ENCODE measurements around the gene FGF14.

Gene FGF14

DNA sequence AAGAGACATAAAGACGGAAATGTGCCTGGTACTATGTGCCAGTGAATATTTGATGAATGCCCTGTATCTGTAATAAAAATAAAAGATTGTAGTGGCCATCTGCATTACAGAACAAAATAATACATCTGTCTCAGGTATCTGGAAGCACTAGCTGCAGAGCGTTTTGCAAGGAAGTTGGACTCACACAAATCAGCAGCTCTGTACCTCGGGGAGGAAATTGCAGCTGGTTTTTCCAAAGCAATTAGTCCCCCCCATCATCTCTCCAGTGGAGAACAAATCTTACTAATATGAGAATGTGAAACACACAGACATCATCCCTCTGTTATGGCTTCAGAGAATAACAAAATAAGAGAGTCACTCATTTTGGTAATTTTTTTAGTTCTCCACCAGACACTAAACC is 704.1 kb downstream of the FGF14 start:
- DNase-seq, result no peak
- TF ChIP-seq, protein P1, sequence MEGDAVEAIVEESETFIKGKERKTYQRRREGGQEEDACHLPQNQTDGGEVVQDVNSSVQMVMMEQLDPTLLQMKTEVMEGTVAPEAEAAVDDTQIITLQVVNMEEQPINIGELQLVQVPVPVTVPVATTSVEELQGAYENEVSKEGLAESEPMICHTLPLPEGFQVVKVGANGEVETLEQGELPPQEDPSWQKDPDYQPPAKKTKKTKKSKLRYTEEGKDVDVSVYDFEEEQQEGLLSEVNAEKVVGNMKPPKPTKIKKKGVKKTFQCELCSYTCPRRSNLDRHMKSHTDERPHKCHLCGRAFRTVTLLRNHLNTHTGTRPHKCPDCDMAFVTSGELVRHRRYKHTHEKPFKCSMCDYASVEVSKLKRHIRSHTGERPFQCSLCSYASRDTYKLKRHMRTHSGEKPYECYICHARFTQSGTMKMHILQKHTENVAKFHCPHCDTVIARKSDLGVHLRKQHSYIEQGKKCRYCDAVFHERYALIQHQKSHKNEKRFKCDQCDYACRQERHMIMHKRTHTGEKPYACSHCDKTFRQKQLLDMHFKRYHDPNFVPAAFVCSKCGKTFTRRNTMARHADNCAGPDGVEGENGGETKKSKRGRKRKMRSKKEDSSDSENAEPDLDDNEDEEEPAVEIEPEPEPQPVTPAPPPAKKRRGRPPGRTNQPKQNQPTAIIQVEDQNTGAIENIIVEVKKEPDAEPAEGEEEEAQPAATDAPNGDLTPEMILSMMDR (IDR thresholded peaks at IDR 0.05; ENCODE audit: low read depth, low read length, missing control alignments), result no peak

DNA sequence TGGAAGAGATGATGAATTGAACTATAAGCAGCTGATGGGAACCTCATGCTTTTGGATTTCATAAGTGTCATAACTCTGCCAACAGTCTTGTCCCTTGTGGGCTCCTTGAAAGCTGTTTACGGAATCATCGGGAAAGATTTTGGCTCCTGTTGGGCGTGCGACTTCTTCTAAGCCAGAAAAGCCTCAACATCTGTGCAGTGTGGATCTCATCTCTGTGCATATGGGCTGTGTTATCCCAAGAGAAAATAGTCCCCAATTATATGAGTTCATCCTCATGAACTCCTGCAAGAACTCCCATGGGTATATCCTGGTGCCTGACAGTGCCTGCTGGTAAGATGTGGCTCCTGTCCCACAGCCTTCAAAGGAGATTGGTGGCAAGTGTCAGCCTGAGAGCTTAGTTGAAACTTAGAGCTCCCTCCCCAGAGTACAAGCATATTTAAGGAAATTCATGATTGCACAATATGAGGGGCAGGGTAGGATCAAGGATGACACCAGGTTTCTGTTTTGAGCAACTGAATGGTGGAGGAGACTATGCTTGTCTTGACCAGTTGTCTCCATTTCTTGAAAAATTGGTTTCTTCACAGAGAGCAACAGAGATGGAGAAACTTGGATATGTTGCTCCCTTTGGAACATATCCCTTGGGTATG is 705.9 kb downstream of the FGF14 start:
- in situ Hi-C loops (cut with HindIII; ENCODE audit: low pct_ligation_motif_present, low sequenced_read_pairs), result no loop called here
- TF ChIP-seq, protein P1 (IDR thresholded peaks at IDR 0.05; ENCODE audit: low read depth, low read length, missing control alignments), result no peak
- DNase-seq, result no peak
- H3K4me3 ChIP-seq (ENCODE audit: low read depth, low read length), result no peak overlapping the region
- peaks cover 7% of the 10 kb centered on the region for H3K36me3 ChIP-seq (replicated peaks)
- no peaks in the 10 kb centered on the region for H3K27me3 ChIP-seq (replicated peaks)
- H3K27ac ChIP-seq, result no peak overlapping the region

More for the DNA sequence above, 704.1 kb downstream of the FGF14 start:
- in situ Hi-C loops (cut with HindIII; ENCODE audit: low pct_ligation_motif_present, low sequenced_read_pairs), result no loop called here
- Histone ChIP-seq H3K4me3 (ENCODE audit: low read depth, low read length) (no peak overlapping the region), H3K27ac (no peak overlapping the region), H3K36me3 (replicated peaks) (peaks cover 7% of the 10 kb centered on the region), H3K27me3 (replicated peaks) (no peaks in the 10 kb centered on the region)

DNA sequence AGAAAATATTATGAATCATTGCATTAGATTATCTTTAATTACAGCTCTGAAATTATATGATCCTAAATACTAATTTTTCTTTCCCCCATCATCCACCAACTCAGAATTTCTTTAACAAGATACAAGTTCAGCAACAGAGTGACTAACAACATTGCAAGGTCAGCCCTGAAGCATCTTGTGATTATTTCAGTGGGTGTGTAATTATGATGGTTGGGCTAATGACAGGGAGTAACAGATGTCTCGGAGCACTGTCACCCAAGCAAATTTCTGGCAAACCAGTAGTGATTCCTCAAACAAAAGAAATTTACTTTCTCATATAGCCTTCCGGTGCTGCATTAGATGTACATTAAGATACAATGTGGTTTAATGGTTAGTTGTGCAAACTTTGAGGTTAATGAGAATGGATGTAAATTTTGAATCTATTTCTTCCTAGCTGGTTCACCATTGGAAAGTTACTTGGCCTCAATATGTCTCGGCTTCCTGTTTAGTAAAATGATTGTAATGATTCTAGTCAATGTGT is 710.4 kb downstream of the FGF14 start:
- no peaks in the 10 kb centered on the region for H3K27me3 ChIP-seq (replicated peaks)
- in situ Hi-C loops (cut with HindIII; ENCODE audit: low pct_ligation_motif_present, low sequenced_read_pairs), result no loop called here
- TF ChIP-seq, protein P1 (IDR thresholded peaks at IDR 0.05; ENCODE audit: low read depth, low read length, missing control alignments), result no peak
- no peak overlapping the region for H3K4me3 ChIP-seq (ENCODE audit: low read depth, low read length)
- DNase-seq, result no peak
- H3K27ac ChIP-seq, result no peak overlapping the region
- peaks cover 5% of the 10 kb centered on the region for H3K36me3 ChIP-seq (replicated peaks)

DNA sequence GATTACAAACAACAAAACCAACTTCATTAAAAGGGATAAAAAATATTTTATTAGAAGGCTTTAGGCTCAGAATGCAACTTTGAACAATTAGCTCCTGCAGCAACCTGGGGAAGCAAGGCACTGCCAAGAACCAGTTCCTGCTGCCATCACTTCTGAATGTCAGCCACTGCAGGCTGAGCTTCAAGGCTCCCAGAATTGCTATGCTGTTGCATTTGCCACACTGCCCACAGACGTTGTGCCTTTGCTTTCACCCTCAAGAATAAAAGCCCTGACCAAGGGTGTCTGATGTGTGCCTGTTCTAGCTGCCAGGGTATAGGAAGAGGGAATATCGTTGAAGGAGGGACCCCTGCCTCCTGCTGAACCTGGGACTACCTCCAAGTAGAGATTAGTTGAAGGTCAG is 711.0 kb downstream of the FGF14 start:
- TF ChIP-seq, protein P1 (IDR thresholded peaks at IDR 0.05; ENCODE audit: low read depth, low read length, missing control alignments), result no peak
- DNase-seq, result no peak
- Histone ChIP-seq H3K36me3 (replicated peaks) (no peaks in the 10 kb centered on the region), H3K27ac (no peak overlapping the region), H3K27me3 (replicated peaks) (no peaks in the 10 kb centered on the region), H3K4me3 (ENCODE audit: low read depth, low read length) (no peak overlapping the region)
- in situ Hi-C loops (cut with HindIII; ENCODE audit: low pct_ligation_motif_present, low sequenced_read_pairs), result no loop called here

GRCh38 chr13:101686003-101686402 is 715.8 kb downstream of the FGF14 start:
- TF ChIP-seq, protein P1 (IDR thresholded peaks at IDR 0.05; ENCODE audit: low read depth, low read length, missing control alignments), result no peak
- Histone ChIP-seq H3K36me3 (replicated peaks) (no peaks in the 10 kb centered on the region), H3K27ac (no peak overlapping the region), H3K4me3 (ENCODE audit: low read depth, low read length) (no peak overlapping the region), H3K27me3 (replicated peaks) (no peaks in the 10 kb centered on the region)
- DNase-seq, result no peak
- in situ Hi-C loops (cut with HindIII; ENCODE audit: low pct_ligation_motif_present, low sequenced_read_pairs), result no loop called here

DNA sequence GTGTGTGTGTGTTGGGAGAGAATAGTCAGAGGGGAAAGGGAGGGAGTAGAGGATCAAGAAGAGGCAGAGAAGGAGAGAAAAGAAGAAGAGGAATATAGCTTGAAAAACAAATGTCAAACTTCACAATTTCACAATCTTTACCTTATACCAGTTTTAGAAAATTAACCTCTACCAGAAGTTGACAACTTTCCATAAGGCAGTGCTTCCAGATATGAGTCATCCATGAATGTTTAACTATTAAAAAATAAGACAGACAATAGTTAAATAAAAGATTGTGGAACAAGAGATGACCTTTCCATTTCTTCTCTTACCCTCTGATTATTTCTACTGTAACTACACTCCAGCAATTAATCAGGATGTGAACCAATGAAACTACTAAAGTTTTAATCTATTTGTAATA is 720.0 kb downstream of the FGF14 start:
- DNase-seq, result no peak
- Histone ChIP-seq H3K36me3 (replicated peaks) (no peaks in the 10 kb centered on the region), H3K27ac (no peak overlapping the region), H3K27me3 (replicated peaks) (no peaks in the 10 kb centered on the region), H3K4me3 (ENCODE audit: low read depth, low read length) (no peak overlapping the region)
- TF ChIP-seq, protein P1 (IDR thresholded peaks at IDR 0.05; ENCODE audit: low read depth, low read length, missing control alignments), result no peak
- in situ Hi-C loops (cut with HindIII; ENCODE audit: low pct_ligation_motif_present, low sequenced_read_pairs), result no loop called here

Measured in brain microvascular endothelial cell (primary cell).